ENCODE results near the gene PKLR.
A peak's percentile ranks its signal among the peaks of the same experiment; 100 is the strongest.

PKLR gene

GRCh38 chr1:155272466-155273342 is 28.5 kb downstream of the PKLR start:
- TF ChIP-seq TAF1 (IDR thresholded peaks at IDR 0.05; ENCODE audit: borderline replicate concordance, insufficient read depth, low read length) (peak; percentile 13; the same call in 1 of the 2 replicates), FOXP2 (optimal IDR thresholded peaks at IDR 0.05; ENCODE audit: borderline replicate concordance, extremely low read depth, extremely low read length, insufficient read depth) (no peak)

GRCh38 chr1:155269381-155269780 is 31.9 kb downstream of the PKLR start:
- TF ChIP-seq TAF1 (IDR thresholded peaks at IDR 0.05; ENCODE audit: borderline replicate concordance, insufficient read depth, low read length) (no peak), REST (IDR thresholded peaks at IDR 0.05; ENCODE audit: insufficient read depth in 1 of 2, low read depth in 2 of 2, low read length in 2 of 2) (no peak), SIN3A (IDR thresholded peaks at IDR 0.05; ENCODE audit: borderline replicate concordance, insufficient read depth, low read length) (no peak), FOXP2 (optimal IDR thresholded peaks at IDR 0.05; ENCODE audit: borderline replicate concordance, extremely low read depth, extremely low read length, insufficient read depth) (no peak), POLR2AphosphoS5 (IDR thresholded peaks at IDR 0.05; ENCODE audit: low read depth, low read length) (no peak)

DNA sequence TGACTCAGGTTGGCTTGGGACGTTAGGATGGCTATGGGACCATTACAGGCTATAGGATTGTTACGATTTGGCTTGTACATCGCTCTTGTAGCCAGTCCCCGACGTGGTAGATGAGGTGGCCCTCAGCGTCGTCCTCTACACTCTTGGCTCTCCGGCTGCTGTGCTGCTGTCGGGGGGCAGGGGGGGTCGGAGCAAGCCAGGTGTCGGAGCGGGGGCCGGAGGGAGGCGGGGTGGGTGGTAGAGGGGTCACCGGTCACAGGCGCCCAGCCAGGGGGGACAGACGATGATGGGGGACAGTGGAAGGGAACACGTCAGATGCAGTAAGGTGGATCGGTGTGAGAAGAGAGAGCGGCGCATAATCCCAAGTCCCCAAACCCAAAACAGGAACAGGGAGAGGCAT is 32.6 kb downstream of the PKLR start:
- TF ChIP-seq FOXP2 (optimal IDR thresholded peaks at IDR 0.05; ENCODE audit: borderline replicate concordance, extremely low read depth, extremely low read length, insufficient read depth) (no peak), REST (IDR thresholded peaks at IDR 0.05; ENCODE audit: insufficient read depth in 1 of 2, low read depth in 2 of 2, low read length in 2 of 2) (no peak), SIN3A (IDR thresholded peaks at IDR 0.05; ENCODE audit: borderline replicate concordance, insufficient read depth, low read length) (no peak), POLR2AphosphoS5 (IDR thresholded peaks at IDR 0.05; ENCODE audit: low read depth, low read length) (no peak), TAF1 (IDR thresholded peaks at IDR 0.05; ENCODE audit: borderline replicate concordance, insufficient read depth, low read length) (no peak)

- TF ChIP-seq TAF1 (IDR thresholded peaks at IDR 0.05; ENCODE audit: borderline replicate concordance, insufficient read depth, low read length) (no peak), REST (IDR thresholded peaks at IDR 0.05; ENCODE audit: insufficient read depth in 1 of 2, low read depth in 2 of 2, low read length in 2 of 2) (no peak), POLR2AphosphoS5 (IDR thresholded peaks at IDR 0.05; ENCODE audit: low read depth, low read length) (no peak), SIN3A (IDR thresholded peaks at IDR 0.05; ENCODE audit: borderline replicate concordance, insufficient read depth, low read length) (no peak), FOXP2 (optimal IDR thresholded peaks at IDR 0.05; ENCODE audit: borderline replicate concordance, extremely low read depth, extremely low read length, insufficient read depth) (no peak)
Measured at GRCh38 chr1:155267373-155267772, 33.9 kb downstream of the PKLR start.

DNA sequence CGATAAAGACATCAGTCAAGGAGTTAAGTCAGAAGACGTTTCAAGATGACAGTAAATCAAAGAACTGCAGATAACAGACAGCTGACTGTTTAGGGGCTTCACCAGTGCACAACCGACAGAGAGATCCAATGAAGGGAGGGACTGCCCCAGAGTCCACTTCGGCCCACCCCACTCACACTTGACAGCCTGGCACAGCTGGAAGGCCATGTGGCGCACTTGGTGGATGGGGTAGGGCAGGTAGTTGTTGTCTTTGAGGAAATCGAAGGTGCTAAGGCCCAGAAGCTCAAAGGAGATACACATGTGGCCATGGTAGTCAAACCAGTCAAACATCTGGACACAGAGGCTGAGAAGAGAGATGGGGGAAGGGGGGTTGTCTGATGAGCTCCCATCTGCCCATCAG is 34.7 kb downstream of the PKLR start:
- no peak; the same call in 1 of the 2 replicates for TF ChIP-seq POLR2AphosphoS5 (IDR thresholded peaks at IDR 0.05; ENCODE audit: low read depth, low read length)
- no peak for TF ChIP-seq SIN3A (IDR thresholded peaks at IDR 0.05; ENCODE audit: borderline replicate concordance, insufficient read depth, low read length)
- no peak for TF ChIP-seq TAF1 (IDR thresholded peaks at IDR 0.05; ENCODE audit: borderline replicate concordance, insufficient read depth, low read length)
- TF ChIP-seq REST (IDR thresholded peaks at IDR 0.05; ENCODE audit: insufficient read depth in 1 of 2, low read depth in 2 of 2, low read length in 2 of 2), result no peak
- no peak for TF ChIP-seq FOXP2 (optimal IDR thresholded peaks at IDR 0.05; ENCODE audit: borderline replicate concordance, extremely low read depth, extremely low read length, insufficient read depth)

Data from PFSK-1 (cell line).